HepG2 (cell line): ENCODE measurements around the gene CSPG5. TPM values are rescaled to one million over a fixed set of nuclear protein-coding genes. Genes with fewer than 3 reads are reported as not detected.

Source experiments
- GTF2F1 ChIP-seq: fragments of 150-350 bp; IDR thresholded peaks from 2 replicates; pipeline ENCODE4 v1.6.1; 2014; ENCODE audit warnings: low read length
- KDM1A ChIP-seq: IDR thresholded peaks from 2 replicates; pipeline ENCODE4 v1.6.1; 2016; ENCODE audit warnings: missing compliant biosample characterization
- MIER3 ChIP-seq: IDR thresholded peaks from 2 replicates; pipeline ENCODE4 v1.6.1; 2016; ENCODE audit warnings: missing compliant biosample characterization, borderline replicate concordance
- NFATC3 ChIP-seq: sonication (generic); formaldehyde crosslinking; IDR thresholded peaks from 2 replicates; pipeline ENCODE4 v1.5.1; 2020; ENCODE audit warnings: mild to moderate bottlenecking, missing genetic modification reagents
- NRL ChIP-seq: sonication (generic); formaldehyde crosslinking; IDR thresholded peaks from 2 replicates; pipeline ENCODE4 v1.5.0; 2020; ENCODE audit warnings: missing genetic modification reagents, mild to moderate bottlenecking, moderate library complexity, borderline replicate concordance
- SYNCRIP ChIP-seq: fragments of 200-400 bp; formaldehyde crosslinking; IDR thresholded peaks from 2 replicates; pipeline ENCODE4 v1.6.1; 2018; ENCODE audit warnings: mild to moderate bottlenecking, low read depth, low read length; ENCODE audit not compliant: insufficient read depth
- YEATS4 ChIP-seq: sonication (generic); formaldehyde crosslinking; IDR thresholded peaks from 2 replicates; pipeline ENCODE4 v1.4.0; 2020; ENCODE audit warnings: missing genetic modification reagents, borderline replicate concordance
- ZBTB7B ChIP-seq: sonication (generic); formaldehyde crosslinking; IDR thresholded peaks from 2 replicates; pipeline ENCODE4 v1.4.0; 2020; ENCODE audit warnings: missing genetic modification reagents
- ZFP37 ChIP-seq: sonication (generic); formaldehyde crosslinking; IDR thresholded peaks from 2 replicates; pipeline ENCODE4 v1.4.0; 2020; ENCODE audit warnings: missing genetic modification reagents, borderline replicate concordance
- ZNF17 ChIP-seq: sonication (generic); formaldehyde crosslinking; IDR thresholded peaks from 2 replicates; pipeline ENCODE4 v1.5.0; 2020; ENCODE audit warnings: mild to moderate bottlenecking, missing genetic modification reagents
- ZNF468 ChIP-seq: sonication (generic); formaldehyde crosslinking; IDR thresholded peaks from 2 replicates; pipeline ENCODE4 v1.8.0; 2022; ENCODE audit warnings: mild to moderate bottlenecking, moderate library complexity, missing genetic modification reagents
- ZNF616 ChIP-seq: sonication (generic); formaldehyde crosslinking; IDR thresholded peaks from 2 replicates; pipeline ENCODE4 v1.5.0; 2020; ENCODE audit warnings: low read depth, mild to moderate bottlenecking, missing genetic modification reagents
- ZNF781 ChIP-seq: sonication (generic); formaldehyde crosslinking; IDR thresholded peaks from 2 replicates; pipeline ENCODE4 v1.5.1; 2020; ENCODE audit warnings: borderline replicate concordance, mild to moderate bottlenecking, missing genetic modification reagents; ENCODE audit errors: not compliant biosample characterization
- polyA plus RNA-seq, 8 experiments: library from polyadenylated mRNA; depleted of rRNA in 3 of 8; stranded (reverse) in 7 of 8; unstranded in 1 of 8; fragments of >200 nt; fragmentation: Illumina TruSeq in 4 of 8; extraction: Trizol in 4 of 8; gene quantifications; 2 replicates each; pipeline versions ENCODE4 v1.2.1 to v1.2.3, GENCODE V29; 2011 to 2016; ENCODE audit warnings: low read depth in 4 of 8, missing spikeins in 1 of 8, mixed read lengths in 1 of 8; ENCODE audit not compliant: insufficient read depth in 1 of 8
- total RNA-seq, 5 experiments: library from RNA; depleted of rRNA; stranded (reverse); fragments of >200 nt; fragmentation: Illumina TruSeq; extraction: Trizol; gene quantifications; 2 replicates each; pipeline ENCODE4 v1.2.3, GENCODE V29; 2016; ENCODE audit warnings: low read depth in 1 of 5
- TF ChIP-seq, protein P1 (sequence below): sonication (generic); formaldehyde crosslinking; IDR thresholded peaks from 2 replicates; pipeline ENCODE4 v1.9.0; 2021; ENCODE audit warnings: missing genetic modification reagents, borderline replicate concordance
- TF ChIP-seq, protein P2 (sequence below): sonication (generic); formaldehyde crosslinking; IDR thresholded peaks from 2 replicates; pipeline ENCODE4 v1.5.0; 2020; ENCODE audit warnings: missing genetic modification reagents
- TF ChIP-seq, protein P3 (sequence below): sonication (generic); formaldehyde crosslinking; IDR thresholded peaks from 2 replicates; pipeline ENCODE4 v1.4.0; 2020; ENCODE audit warnings: missing genetic modification reagents, borderline replicate concordance
- TF ChIP-seq, protein P4 (sequence below): sonication (generic); formaldehyde crosslinking; IDR thresholded peaks from 2 replicates; pipeline ENCODE4 v1.4.0; 2020; ENCODE audit warnings: mild to moderate bottlenecking, missing genetic modification reagents
- TF ChIP-seq, protein P5 (sequence below): sonication (generic); formaldehyde crosslinking; IDR thresholded peaks from 2 replicates; pipeline ENCODE4 v1.5.0; 2020; ENCODE audit warnings: mild to moderate bottlenecking, low read depth, missing genetic modification reagents, borderline replicate concordance

The CSPG5 gene
- total and polyA plus RNA-seq, 2 of the 13 experiments (the other 11 are each of a cell fraction or from before 2014, with no cell fraction given), result 0.07 to 0.15 TPM

DNA sequence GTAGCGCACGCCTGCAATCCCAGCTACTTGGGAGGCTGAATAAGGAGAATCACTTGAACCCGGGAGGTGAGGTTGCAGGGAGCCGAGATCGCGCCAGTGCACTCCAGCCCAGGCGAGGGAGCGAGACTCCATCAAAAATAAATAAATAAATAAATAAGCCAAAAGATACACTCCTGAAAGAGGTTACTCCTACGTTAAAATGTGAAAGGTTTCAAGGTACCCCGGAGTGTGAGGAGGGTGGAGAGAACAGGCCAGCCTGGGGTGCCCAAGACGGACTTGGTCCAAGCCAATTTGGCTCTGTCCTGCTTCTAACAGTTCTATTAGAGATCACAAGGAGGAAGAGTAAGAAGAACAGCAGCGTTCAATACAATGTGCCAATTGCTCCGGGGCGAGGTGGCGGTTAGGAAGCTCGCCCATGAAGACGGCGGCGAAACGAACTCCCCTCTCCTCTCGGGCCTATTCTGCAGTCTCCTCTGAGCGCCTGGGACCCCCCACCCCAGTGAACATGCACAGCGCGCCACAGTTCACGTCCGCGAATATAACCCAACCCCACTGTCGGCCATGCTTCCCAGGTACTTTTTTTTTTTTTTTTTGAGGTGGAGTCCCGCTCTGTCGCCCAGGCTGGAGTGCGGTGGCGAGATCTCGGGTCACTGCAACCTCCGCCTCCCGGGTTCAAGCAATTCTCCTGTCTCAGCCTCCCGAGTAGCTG, 66.1 kb downstream of the CSPG5 start (continued):
- TF ChIP-seq, protein P1, sequence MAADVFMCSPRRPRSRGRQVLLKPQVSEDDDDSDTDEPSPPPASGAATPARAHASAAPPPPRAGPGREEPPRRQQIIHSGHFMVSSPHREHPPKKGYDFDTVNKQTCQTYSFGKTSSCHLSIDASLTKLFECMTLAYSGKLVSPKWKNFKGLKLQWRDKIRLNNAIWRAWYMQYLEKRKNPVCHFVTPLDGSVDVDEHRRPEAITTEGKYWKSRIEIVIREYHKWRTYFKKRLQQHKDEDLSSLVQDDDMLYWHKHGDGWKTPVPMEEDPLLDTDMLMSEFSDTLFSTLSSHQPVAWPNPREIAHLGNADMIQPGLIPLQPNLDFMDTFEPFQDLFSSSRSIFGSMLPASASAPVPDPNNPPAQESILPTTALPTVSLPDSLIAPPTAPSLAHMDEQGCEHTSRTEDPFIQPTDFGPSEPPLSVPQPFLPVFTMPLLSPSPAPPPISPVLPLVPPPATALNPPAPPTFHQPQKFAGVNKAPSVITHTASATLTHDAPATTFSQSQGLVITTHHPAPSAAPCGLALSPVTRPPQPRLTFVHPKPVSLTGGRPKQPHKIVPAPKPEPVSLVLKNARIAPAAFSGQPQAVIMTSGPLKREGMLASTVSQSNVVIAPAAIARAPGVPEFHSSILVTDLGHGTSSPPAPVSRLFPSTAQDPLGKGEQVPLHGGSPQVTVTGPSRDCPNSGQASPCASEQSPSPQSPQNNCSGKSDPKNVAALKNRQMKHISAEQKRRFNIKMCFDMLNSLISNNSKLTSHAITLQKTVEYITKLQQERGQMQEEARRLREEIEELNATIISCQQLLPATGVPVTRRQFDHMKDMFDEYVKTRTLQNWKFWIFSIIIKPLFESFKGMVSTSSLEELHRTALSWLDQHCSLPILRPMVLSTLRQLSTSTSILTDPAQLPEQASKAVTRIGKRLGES (CRISPR knock-in tag), result no peak
- TF ChIP-seq ZBTB7B, result no peak; the same call in 1 of the 2 replicates
- TF ChIP-seq, protein P2, sequence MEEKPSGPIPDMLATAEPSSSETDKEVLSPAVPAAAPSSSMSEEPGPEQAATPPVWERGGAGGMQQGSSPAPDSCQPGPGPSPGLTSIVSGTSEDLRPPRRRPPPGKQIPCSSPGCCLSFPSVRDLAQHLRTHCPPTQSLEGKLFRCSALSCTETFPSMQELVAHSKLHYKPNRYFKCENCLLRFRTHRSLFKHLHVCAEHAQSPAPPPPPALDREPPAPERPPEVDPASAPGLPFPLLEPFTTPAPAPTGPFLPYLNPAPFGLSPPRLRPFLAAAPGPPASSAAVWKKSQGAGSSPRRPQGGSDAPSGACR (CRISPR knock-in tag), result no peak
- no peak for TF ChIP-seq NFATC3 (CRISPR knock-in tag)
- TF ChIP-seq KDM1A (CRISPR knock-in tag), result no peak
- TF ChIP-seq ZNF781 (CRISPR knock-in tag), result no peak
- TF ChIP-seq ZNF616 (CRISPR knock-in tag), result no peak
- TF ChIP-seq ZFP37 (CRISPR knock-in tag), result no peak
- no peak for TF ChIP-seq ZNF468 (CRISPR knock-in tag)
- no peak for TF ChIP-seq ZNF17 (CRISPR knock-in tag)
- TF ChIP-seq, protein P3, sequence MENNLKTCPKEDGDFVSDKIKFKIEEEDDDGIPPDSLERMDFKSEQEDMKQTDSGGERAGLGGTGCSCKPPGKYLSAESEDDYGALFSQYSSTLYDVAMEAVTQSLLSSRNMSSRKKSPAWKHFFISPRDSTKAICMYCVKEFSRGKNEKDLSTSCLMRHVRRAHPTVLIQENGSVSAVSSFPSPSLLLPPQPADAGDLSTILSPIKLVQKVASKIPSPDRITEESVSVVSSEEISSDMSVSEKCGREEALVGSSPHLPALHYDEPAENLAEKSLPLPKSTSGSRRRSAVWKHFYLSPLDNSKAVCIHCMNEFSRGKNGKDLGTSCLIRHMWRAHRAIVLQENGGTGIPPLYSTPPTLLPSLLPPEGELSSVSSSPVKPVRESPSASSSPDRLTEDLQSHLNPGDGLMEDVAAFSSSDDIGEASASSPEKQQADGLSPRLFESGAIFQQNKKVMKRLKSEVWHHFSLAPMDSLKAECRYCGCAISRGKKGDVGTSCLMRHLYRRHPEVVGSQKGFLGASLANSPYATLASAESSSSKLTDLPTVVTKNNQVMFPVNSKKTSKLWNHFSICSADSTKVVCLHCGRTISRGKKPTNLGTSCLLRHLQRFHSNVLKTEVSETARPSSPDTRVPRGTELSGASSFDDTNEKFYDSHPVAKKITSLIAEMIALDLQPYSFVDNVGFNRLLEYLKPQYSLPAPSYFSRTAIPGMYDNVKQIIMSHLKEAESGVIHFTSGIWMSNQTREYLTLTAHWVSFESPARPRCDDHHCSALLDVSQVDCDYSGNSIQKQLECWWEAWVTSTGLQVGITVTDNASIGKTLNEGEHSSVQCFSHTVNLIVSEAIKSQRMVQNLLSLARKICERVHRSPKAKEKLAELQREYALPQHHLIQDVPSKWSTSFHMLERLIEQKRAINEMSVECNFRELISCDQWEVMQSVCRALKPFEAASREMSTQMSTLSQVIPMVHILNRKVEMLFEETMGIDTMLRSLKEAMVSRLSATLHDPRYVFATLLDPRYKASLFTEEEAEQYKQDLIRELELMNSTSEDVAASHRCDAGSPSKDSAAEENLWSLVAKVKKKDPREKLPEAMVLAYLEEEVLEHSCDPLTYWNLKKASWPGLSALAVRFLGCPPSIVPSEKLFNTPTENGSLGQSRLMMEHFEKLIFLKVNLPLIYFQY, result no peak
- TF ChIP-seq NRL (CRISPR knock-in tag), result no peak
- no peak for TF ChIP-seq SYNCRIP
- TF ChIP-seq, protein P4, sequence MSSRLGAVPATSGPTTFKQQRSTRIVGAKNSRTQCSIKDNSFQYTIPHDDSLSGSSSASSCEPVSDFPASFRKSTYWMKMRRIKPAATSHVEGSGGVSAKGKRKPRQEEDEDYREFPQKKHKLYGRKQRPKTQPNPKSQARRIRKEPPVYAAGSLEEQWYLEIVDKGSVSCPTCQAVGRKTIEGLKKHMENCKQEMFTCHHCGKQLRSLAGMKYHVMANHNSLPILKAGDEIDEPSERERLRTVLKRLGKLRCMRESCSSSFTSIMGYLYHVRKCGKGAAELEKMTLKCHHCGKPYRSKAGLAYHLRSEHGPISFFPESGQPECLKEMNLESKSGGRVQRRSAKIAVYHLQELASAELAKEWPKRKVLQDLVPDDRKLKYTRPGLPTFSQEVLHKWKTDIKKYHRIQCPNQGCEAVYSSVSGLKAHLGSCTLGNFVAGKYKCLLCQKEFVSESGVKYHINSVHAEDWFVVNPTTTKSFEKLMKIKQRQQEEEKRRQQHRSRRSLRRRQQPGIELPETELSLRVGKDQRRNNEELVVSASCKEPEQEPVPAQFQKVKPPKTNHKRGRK (CRISPR knock-in tag), result no peak
- TF ChIP-seq YEATS4 (CRISPR knock-in tag), result 0 out of 2 replicates have a peak, but pooled peaks have one; percentile 0
- TF ChIP-seq MIER3 (CRISPR knock-in tag), result no peak
- TF ChIP-seq, protein P5, sequence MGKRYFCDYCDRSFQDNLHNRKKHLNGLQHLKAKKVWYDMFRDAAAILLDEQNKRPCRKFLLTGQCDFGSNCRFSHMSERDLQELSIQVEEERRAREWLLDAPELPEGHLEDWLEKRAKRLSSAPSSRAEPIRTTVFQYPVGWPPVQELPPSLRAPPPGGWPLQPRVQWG (CRISPR knock-in tag), result no peak
- no peak for TF ChIP-seq GTF2F1
